GM18907 (cell line): ENCODE measurements around the gene MAT2A.
"Not testable (repeated sequence)": the region's sequence is repeated elsewhere in the genome, so short reads cannot be mapped to it uniquely, and the experiment has no call there.

Source experiments
- ATAC-seq: cut with Tn5 transposase; IDR thresholded peaks from one replicate; pipeline ENCODE4 v1.9.1; 2021; ENCODE audit warnings: mild to moderate bottlenecking, moderate library complexity; ENCODE audit not compliant: unreplicated experiment

The MAT2A gene

DNA sequence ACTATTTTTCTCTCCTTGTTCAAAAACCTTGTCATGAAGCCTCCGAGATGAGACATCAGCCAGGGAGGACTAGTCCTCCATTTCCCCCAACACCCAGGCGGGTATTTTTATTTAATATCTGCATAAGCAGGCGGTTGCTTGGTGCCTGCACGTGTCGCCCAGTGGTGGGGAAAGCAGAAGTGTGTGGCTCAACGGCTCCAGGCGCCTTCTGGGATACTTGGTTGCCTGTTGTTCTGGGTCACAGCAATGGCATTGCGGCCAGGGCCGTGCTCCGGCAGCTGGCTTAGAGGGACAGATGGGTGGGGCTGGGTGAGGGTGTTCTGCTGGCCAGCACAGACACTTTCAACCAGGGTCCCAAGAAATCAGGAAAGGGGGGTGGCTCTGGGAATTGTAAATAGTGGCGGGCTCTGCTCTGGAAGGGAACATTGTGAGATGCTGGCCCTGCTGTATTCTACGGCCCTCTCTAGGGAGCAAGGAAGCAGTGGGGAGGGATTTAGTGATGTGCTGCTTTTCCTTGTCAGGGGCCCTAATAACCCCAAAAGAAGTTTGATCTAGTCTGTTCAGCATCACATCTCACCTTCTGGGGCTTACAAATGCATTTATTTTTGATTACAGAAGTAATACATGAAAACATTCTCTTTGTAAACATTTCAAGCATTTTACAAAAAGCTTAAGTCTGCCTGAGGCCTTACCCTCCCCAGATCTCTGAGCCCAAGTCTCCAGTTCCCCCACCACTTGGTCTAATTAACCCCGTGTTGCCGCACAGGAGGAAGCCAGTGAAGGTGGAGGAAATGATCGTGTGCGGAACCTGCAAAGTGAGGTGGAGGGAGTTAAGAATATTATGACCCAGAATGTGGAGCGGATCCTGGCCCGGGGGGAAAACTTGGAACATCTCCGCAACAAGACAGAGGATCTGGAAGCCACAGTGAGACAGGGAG is 39.5 kb downstream of the MAT2A start:
- peak; percentile 38 for ATAC-seq

DNA sequence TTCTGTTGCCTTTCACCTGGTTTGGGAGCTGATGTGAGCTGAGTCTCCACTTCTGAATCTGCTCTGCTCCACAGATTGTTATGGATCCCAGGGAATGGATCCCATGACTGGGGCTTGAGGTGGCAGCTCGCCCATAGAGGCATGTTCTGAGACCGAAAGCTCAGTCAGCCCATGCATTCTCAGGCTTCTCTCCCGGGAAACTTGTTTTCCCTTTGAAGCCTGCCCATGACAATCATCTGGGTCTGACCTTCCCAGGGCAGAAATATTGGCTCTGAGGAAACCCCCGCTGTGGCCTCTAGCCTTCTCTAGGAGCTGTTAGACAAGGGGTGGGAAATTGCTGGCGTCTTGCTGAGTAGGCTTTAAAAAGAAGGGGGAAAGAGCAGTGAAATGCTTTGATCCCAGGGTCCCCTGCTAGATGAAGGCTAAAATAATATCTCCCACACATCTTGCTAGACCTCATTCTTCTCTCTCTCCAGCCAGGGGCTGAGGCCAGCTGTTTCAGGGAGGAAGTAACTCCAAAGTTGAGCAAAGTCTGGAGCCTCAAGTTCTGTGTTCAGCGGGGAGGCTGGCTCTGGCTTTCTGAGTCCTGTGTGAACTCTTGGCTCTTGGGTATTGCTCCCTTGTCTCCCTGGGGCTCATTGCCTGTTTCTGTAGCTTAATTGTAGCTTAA is 40.4 kb downstream of the MAT2A start:
- no peak for ATAC-seq

DNA sequence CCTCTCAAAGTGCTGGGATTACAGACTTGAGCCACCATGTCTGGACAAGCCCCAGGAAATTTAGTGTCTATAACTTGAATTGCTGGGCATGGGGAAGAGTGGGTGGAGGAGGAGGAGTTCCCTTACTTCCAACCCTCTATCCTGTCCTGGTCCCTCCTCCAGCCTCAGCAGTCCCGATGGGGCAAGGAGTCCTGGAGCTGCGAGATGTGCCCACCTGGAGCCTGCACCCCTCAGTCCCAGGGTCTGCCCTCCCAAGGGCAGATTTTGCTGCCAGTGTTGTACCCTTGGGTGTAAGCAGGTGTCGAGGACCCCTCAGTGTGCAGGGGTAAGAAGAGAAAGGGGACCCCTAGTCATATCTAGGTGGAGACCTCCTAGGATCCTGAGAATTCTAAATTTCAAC is 41.2 kb downstream of the MAT2A start:
- ATAC-seq: no peak

DNA sequence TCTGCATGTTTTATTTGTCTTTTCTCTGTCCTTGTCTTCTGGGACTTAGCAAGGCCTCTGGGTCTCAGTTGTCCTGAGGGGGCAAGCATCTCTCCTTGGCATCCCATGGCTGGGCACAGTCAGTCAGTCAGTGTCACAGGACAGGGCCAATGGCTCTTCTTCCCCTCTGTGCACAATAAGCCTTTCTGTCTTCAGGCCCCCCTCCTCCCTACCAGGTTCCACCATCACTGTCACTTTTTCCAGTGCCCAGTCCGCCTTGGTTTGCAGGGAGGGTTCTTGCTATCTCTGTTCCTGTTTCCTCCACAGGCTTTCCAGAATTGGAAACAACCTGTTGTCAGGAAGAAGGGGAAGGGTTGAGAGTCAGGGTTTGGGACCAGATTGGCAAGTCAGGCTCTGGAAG is 43.5 kb downstream of the MAT2A start:
- ATAC-seq: no peak

DNA sequence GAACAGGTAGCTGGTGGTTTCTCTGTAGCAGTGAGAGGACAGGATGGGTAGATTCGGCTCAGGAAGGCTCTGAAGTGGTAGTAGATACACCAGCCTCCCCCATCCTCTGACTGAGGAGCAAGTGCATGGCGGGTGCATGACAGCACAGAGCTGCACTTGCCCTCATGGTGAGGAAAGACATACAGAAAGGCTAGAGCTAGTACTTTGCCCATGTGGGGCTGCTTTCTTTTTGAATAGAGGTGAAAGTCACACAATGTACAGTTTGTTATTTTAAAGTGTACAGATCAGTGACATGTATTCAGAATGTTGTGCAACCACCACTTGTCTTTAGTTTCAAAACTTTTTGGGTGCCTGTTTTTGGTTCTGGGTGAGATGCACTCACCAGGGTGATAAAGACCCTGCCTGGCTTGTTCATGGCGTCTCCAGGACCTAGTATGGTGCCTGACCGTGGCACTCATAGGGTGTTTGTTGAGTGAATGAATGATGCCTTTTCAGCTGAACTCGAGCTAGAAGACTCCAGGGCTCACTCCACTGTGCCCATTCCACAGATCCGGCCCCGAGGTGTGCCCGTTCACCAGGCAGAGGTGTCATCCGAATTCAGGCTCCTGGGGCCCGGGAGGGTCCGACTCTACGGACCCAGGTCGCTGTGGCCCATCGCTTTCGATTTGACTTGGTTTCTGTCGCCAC is 44.8 kb downstream of the MAT2A start:
- peak; percentile 18 for ATAC-seq

DNA sequence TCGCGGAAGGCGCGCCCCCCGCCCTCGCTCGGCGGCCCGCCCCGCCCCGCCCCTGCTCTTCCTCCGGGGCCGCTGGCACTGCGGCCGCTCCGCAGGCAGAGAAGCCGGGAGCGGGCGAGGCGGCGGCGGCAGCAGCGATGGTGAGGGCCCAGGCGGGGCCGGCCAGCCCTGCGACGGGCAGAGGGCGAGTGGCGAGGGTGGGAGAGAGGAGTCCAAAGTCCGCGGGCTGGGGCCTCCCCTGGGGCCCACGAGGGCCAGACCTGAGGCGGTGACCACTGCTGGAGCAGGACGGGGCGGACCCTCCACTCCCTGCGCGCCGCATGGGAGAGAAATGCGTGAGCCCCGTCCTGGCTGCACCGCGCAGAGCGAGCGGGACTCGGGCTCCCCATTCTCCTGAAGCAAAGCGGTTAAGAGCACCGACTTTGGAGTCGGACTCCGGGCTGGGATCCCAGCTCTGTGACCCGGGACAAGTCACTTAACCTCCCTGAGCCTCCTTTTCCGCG is 45.4 kb downstream of the MAT2A start, which contains the start of gene VAMP5:
TSS of gene VAMP5 (plus strand) at position 78 of the 503 bp plus-strand sequence. CDS start at position 138, 60 bp downstream.
- peak; percentile 68 for ATAC-seq

DNA sequence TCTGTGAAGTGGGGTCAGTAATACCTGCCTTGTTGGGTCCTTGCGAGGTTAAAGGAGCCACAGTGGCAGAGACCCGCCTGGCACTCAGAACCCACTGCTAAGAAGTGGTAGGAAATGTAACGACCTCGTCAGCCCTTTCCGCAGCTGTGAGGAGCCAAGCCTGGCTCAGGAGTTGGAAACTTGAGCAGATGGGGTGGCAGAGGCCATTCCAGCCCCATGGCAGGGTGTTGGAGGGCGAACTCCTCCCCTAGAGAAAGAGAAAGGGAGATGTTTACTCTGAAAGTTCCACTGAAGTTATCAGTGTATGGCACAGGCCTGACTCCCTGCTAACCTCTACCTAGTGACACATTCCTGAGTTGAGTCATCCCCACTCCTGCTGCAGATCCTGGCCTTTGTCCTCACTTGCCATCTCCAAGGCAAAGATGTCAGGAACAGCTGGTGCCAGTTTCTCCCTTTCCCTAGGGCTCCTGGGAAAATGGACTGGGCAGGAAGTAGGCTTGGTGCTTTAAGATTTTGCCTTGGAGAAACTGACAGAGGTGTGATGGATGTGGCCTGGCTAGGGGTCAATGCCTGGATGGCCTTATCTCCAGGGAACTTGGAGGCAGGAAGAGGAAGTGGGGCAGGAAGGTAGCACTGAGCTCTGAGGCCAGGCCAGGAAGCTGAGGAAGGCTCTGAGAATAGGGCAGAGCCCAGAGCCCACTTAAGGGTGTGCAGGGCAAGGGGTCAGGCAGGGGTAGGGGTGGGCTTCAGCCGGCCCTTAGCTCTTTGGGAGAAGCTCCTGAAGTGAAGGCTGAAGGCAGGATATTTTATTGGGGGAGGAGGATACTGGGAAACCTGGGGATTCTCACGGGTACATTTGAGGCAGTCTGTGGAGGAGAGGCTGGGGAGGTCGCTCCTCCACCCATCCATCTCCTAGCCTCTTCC is 46.2 kb downstream of the MAT2A start:
- peak; percentile 45 for ATAC-seq

DNA sequence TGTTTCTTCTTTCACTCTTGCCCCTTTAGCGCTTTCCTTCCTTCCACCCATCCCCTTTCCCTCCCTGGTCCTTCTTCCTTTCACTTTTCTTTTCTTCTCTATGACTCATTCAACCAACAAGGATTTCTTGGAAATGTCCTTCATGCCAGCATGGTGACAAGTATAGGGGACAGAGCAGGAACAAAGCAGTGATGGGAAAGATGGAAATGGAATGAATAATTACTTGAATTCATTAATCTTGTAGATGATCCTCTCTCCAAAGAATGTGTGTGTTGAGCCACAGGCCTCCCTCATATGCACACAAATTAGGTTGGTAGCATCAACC is 46.8 kb downstream of the MAT2A start:
- no peak for ATAC-seq

DNA sequence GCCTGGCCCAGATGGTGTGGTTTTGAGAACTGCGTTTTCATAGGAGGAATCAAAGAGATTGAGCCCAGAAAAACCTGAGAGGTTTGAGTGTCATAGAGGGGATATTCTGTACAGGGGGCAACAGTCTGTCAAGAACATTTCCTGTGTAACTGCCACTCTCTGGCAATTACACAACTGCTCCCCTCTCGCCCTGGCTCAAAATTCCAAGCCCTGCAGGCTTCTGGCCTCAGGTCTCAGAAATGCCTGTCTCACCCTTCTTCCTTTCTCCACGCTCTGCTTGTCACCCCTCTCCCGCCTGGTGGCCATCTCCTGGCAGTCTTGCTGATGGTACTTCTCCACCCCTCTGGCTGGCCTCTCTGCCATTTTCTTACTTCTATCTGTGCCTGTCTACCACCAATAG is 49.3 kb downstream of the MAT2A start:
- no peak for ATAC-seq

DNA sequence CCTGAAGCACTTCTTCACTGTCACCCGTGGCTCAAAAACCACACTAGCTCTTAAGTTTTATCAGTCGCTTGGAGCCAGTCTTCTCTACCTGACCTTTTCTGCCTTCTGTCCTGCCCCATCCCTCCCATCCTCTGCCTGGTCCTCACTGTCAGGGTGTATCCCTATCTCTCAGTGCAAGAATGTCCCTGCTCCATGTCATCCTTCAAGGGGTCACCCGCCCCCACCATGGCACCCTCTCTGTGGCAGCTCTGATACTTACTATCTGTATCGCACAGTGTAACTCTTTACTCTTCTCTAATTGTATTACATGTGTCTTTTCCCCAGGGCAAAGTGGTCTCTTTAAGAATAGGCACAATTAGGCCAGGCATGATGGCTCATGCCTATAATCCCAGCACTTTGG is 49.7 kb downstream of the MAT2A start:
- ATAC-seq: no peak

DNA sequence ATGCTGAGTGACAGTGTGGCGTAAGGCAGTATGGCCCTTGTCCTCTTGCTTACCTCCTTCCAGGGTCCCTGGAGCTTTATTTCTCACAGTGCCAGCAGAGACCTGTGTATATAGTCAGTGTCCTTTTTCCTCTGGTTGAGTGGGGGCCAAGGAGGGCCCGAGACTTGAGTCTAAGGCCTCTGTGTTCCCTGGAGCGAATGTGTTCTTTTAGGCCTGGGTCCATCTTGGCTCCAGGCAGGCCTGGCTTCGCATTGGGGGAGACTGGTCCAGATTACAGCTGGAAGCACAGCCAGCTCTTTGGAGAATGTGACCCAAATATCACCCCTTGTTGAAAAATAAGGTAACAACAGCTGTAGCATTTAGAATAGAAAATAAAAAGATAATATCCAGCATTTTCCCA is 50.2 kb downstream of the MAT2A start:
- no peak for ATAC-seq

DNA sequence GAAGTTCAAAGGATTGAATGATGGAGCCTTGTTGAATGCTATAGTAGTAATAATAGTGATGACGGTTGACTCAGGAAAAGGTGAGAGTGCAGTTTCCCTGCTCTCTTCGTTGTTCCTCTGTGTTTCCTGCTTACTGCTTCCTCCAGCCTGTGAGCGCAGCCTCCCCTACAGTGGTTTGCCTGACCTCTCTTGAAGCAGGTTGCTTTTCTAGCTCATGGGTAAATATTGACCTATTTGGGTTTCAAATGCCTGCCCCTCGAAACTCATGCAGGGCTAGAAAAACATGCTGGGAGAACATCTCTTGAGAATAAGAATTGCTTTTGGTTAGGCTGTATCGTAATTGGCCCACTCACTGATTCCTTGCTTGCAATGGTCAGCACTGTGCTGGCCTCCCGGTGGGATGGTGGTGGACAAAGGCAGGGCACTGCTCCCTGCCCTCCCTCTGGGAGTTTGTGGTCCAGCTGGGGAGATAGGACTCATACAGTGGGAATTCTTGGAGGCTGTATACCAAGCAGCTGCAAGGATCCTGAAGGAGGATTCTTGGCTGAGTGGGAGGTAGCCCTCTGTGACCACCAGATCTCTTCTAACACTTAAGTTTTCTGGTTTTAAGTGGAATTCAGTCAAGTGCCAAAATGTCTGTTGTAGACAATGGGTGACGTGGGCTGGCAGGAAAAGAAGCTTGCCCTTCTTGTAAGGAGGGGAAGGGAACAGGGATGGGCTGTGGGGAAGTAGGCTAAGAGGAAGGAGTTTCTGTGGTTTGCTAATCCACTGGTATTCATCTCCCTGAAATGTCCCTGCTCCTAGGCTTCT is 51.2 kb downstream of the MAT2A start:
- no peak for ATAC-seq

DNA sequence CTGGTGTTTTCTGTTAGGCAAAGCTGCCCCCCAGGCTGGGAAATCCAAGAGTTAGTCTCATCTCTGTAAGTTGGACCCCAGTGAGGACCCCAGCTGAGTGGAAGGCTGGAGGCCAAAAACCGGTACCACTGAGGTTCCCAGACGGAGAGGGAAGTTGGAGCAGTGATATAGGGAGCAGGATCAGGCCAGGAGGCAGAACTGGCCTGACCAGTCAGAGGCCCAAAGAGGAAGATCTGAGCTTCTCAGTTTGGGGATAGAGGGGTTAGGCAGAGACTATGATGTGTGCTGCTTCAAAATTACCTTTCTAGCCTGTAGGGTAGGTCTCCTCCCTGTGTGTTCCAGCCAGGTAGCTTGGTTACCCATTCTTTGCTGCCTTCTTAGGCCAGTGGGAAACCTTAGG is 52.0 kb downstream of the MAT2A start:
- ATAC-seq: no peak

DNA sequence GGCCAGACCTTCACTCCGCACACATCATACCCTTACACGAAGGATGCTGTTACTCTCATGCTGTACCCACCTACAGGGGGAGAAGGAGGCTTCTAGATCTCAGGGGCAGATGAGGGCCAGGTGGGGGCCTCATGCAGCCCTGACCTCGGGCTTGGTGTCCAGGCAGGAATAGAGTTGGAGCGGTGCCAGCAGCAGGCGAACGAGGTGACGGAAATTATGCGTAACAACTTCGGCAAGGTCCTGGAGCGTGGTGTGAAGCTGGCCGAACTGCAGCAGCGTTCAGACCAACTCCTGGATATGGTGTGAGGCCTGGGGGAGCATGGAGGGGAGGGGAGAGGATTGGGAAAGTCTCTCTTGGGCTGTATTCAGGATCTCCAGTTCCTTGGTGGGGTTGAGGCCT is 52.6 kb downstream of the MAT2A start:
- ATAC-seq: no peak

DNA sequence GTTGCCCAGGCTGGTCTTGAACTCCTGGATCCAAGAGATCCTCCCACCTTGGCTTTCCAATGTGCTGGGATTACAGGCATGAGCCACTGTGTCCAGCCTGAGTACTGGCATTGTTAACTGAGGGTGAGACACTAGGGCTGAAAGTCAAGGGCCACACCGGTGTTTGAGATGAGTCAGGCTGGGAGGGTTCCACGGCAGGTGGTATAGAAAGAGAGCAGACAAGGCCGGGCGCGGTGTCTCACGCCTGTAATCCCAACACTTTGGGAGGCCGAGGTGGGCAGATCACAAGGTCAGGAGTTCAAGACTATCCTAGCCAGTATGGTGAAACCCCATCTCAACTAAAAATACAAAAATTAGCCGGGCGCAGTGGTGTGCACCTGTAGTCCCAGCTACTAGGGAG is 53.3 kb downstream of the MAT2A start:
- not testable (repeated sequence) for ATAC-seq

DNA sequence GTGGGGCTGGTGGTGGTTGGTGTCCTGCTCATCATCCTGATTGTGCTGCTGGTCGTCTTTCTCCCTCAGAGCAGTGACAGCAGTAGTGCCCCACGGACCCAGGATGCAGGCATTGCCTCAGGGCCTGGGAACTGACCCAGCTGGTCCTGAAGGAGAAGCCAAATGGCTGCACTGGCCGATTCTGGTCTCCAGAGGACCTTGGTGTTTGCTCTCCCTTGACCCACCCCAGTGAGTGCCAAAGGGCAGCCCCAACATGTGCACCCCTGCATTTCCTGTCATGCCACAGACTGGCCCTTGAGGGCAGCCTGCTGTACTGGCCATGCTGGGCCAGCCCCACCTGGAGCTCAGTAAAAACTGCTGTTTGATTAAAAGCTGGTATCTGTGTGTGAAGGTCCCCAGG is 54.1 kb downstream of the MAT2A start:
- no peak for ATAC-seq
